Hepatocyte (in vitro differentiated cells): ENCODE measurements around the gene MCL1.

ENCODE experiments used
- EZH2 ChIP-seq: fragments of 200-600 bp; sonication (generic); IDR thresholded peaks from 2 replicates; pipeline ENCODE4 v1.6.1; 2016; ENCODE audit warnings: antibody characterized with exemption, mild to moderate bottlenecking, borderline replicate concordance
- EZH2phosphoT487 ChIP-seq: fragments of 200-600 bp; sonication (generic); IDR thresholded peaks from one replicate; pipeline ENCODE4 v1.6.1; 2018; ENCODE audit warnings: antibody characterized with exemption, mild to moderate bottlenecking, low read depth, moderate library complexity; ENCODE audit not compliant: unreplicated experiment, severe bottlenecking
- TF ChIP-seq, protein P1 (sequence below): fragments of 200-600 bp; sonication (generic); IDR thresholded peaks from 2 replicates; pipeline ENCODE4 v1.5.1; 2016; ENCODE audit warnings: antibody characterized with exemption, mild to moderate bottlenecking; ENCODE audit not compliant: poor library complexity

DNA sequence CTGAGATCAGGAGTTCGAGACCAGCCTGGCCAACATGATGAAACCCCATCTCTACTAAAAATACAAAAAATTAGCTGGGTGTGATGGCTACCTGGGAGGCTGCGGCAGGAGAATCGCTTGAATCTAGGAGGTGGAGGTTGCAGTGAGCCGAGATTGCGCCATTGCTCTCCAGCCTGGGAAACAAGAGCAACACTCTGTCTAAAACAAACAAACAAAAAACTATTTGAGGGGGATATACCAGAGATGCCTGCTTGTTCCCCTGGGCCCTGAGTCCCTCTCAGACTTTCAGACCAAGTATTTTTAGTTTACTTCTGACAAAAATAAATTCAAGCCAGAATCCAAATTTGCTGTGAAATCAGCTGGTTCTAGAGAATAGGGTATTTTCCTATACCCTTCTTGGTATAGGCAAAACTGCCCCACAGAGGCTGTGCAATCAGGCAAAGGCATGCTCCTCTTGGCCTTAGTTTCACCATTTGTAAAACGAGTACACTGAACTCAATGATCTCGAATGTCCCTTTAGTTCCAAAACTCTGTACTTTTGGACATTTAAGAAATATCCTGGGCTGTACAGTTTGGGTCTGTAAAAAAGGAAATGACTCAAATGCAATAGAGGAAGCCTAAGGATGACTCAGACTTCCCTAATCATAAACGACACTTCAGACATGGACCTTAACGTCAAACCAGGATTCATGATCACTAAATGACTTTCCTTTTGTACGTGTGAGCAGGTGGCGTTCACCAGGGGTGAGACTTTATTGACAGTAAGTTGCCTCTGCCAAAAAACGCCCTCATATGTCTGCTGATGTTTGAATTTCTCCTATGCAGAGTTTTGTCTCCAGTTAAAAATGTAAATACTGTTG lies 33.9 kb upstream of the MCL1 start:
- TF ChIP-seq, protein P1, sequence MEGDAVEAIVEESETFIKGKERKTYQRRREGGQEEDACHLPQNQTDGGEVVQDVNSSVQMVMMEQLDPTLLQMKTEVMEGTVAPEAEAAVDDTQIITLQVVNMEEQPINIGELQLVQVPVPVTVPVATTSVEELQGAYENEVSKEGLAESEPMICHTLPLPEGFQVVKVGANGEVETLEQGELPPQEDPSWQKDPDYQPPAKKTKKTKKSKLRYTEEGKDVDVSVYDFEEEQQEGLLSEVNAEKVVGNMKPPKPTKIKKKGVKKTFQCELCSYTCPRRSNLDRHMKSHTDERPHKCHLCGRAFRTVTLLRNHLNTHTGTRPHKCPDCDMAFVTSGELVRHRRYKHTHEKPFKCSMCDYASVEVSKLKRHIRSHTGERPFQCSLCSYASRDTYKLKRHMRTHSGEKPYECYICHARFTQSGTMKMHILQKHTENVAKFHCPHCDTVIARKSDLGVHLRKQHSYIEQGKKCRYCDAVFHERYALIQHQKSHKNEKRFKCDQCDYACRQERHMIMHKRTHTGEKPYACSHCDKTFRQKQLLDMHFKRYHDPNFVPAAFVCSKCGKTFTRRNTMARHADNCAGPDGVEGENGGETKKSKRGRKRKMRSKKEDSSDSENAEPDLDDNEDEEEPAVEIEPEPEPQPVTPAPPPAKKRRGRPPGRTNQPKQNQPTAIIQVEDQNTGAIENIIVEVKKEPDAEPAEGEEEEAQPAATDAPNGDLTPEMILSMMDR, result no peak
- TF ChIP-seq EZH2 (no peak), EZH2phosphoT487 (no peak)
